Gastroesophageal sphincter (tissue), 4 donors: ENCODE results near the gene IL3. TPM values are rescaled to one million over a fixed set of nuclear protein-coding genes. Genes with fewer than 3 reads are reported as not detected.

Source experiments
- ATAC-seq: fragments of 150-250 bp; one replicate; pipeline ENCODE4 v1.9.1; 2016; ENCODE audit warnings: mild to moderate bottlenecking, moderate library complexity
- H3K27ac ChIP-seq, 4 donors: fragments of 200-600 bp; sonication (generic) in 3 of 4; 1 replicate in 3 of 4; 2 replicates in 1 of 4; pipeline ENCODE4 v1.5.1; 2016 to 2019
- H3K27me3 ChIP-seq: fragments of 200-600 bp; sonication (generic); one replicate; pipeline ENCODE4 v1.5.1; 2019
- H3K36me3 ChIP-seq, 2 donors: fragments of 200-600 bp; sonication (generic); one replicate each; pipeline ENCODE4 v1.5.1; 2019; ENCODE audit warnings: control low read depth in 1 of 2
- H3K4me1 ChIP-seq, 3 donors: fragments of 200-600 bp; sonication (generic); 1 replicate in 2 of 3; 2 replicates in 1 of 3; pipeline ENCODE4 v1.5.1; 2016 to 2019; ENCODE audit warnings: control low read depth in 2 of 3
- H3K4me3 ChIP-seq, 2 donors: fragments of 200-600 bp; sonication (generic); one replicate each; pipeline ENCODE4 v1.5.1; 2019; ENCODE audit warnings: mild to moderate bottlenecking in 1 of 2, moderate library complexity in 1 of 2
- H3K9me3 ChIP-seq, 3 donors: fragments of 200-600 bp; sonication (generic); one replicate each; pipeline ENCODE4 v1.5.1; 2017 to 2019; ENCODE audit warnings: control low read depth in 2 of 3
- CTCF ChIP-seq, 4 experiments: fragments of 200-600 bp in 2 of 4; fragments of 450-650 bp in 2 of 4; sonication (generic) in 1 of 4; IDR thresholded peaks; one replicate each; pipeline ENCODE4 v1.5.1; 2017 to 2019; ENCODE audit warnings: antibody characterized with exemption in 4 of 4, mild to moderate bottlenecking in 2 of 4, moderate library complexity in 2 of 4
- EP300 ChIP-seq: sonication (generic); formaldehyde crosslinking; IDR thresholded peaks from one replicate; pipeline ENCODE4 v1.6.1; 2017; ENCODE audit warnings: antibody characterized with exemption, mild to moderate bottlenecking
- POLR2A ChIP-seq, 2 donors: fragments of 450-650 bp; IDR thresholded peaks; one replicate each; pipeline ENCODE4 v1.6.1; 2017; ENCODE audit warnings: antibody characterized with exemption in 2 of 2, mild to moderate bottlenecking in 2 of 2, moderate library complexity in 1 of 2
- POLR2AphosphoS5 ChIP-seq: sonication (generic); formaldehyde crosslinking; IDR thresholded peaks from one replicate; pipeline ENCODE4 v1.6.1; 2017; ENCODE audit warnings: antibody characterized with exemption
- WGBS, 2 donors: methylation state at CpG; one replicate each; pipeline ENCODE4 v1.1.5; 2018; ENCODE audit warnings: low coverage in 1 of 2; 5-methylcytosine and 5-hydroxymethylcytosine counted together
- total RNA-seq, 4 donors: library from RNA; depleted of rRNA; stranded (reverse); fragments of >200 nt; gene quantifications; one replicate each; pipeline ENCODE4 v1.1.0, GENCODE V29; 2016

The IL3 gene
- total RNA-seq, 4 donors from 2014 or later: not detected

- peaks cover 0 to 9% (median 7%) of the 10 kb centered on the region in 3 donors for H3K4me1 ChIP-seq
- H3K27me3 ChIP-seq: no peaks in the 10 kb centered on the region
- WGBS, 2 donors: no CpG with 5 or more reads among the region's 3 CpGs
- no peak for ATAC-seq
- no peak overlapping the region for H3K4me3 ChIP-seq
- H3K27ac ChIP-seq: no peak overlapping the region
- no peaks in the 10 kb centered on the region for H3K9me3 ChIP-seq
- H3K36me3 ChIP-seq: no peaks in the 10 kb centered on the region
- TF ChIP-seq EP300 (no peak), POLR2A (IDR thresholded peaks at IDR 0.05) (no peak)
These were observed 21.0 kb downstream of the IL3 start for GRCh38 chr5:132081458-132081857.

GRCh38 chr5:132082329-132083023 lies 22.0 kb downstream of the IL3 start:
- no peaks in the 10 kb centered on the region for H3K9me3 ChIP-seq
- H3K27ac ChIP-seq: no peak overlapping the region
- H3K36me3 ChIP-seq: no peaks in the 10 kb centered on the region
- 88% methylated on average over 3 of the region's 8 CpGs; no CpG with 5 or more reads in 1 of the 2 donors for WGBS, 2 donors
- H3K4me3 ChIP-seq: no peak overlapping the region
- ATAC-seq: no peak
- peaks cover 0 to 15% (median 11%) of the 10 kb centered on the region in 3 donors for H3K4me1 ChIP-seq
- TF ChIP-seq POLR2A (IDR thresholded peaks at IDR 0.05) (no peak), EP300 (no peak), CTCF (IDR thresholded peaks at IDR 0.05) (no peak), POLR2AphosphoS5 (no peak)
- no peaks in the 10 kb centered on the region for H3K27me3 ChIP-seq

DNA sequence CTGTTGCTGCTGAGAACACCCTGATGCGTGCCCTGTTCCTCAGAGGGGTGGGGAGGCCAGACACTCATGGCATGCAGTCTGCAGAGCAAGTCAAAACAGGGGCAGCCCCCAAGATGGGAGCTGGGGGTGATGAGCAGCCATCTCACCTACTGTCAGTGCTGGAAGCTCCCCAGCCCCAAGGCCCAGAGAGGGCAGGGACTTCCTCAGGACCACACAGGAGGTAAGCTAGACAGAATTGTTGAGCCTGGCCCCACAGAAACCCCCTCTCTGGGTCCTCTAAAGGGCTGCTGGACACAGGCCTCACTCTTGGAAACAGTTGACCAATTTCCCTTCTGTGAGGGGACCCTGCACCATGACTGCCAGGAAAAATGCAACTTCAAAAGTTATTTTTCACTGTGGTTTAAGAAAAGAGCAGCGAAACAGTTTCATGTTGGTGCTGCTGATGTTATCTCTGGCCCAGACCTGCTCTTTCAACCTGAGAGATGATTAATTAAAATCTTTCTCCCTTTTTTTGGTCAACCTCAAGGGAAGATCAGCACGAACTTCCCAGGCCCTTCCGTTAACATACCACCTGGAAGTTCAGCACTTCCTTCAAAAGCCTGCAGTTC lies 22.7 kb downstream of the IL3 start:
- Histone ChIP-seq H3K36me3 (no peaks in the 10 kb centered on the region), H3K27ac (no peak overlapping the region), H3K9me3 (no peaks in the 10 kb centered on the region), H3K27me3 (no peaks in the 10 kb centered on the region), H3K4me1 (peaks cover 0 to 15% (median 11%) of the 10 kb centered on the region in 3 donors), H3K4me3 (no peak overlapping the region)
- TF ChIP-seq EP300 (no peak), POLR2A (IDR thresholded peaks at IDR 0.05) (no peak), POLR2AphosphoS5 (no peak), CTCF (IDR thresholded peaks at IDR 0.05) (no peak)
- WGBS, 2 donors: 88 to 93% methylated on average over 2 to 3 of the region's 4 CpGs
- no peak for ATAC-seq

GRCh38 chr5:132085686-132086085 lies 25.2 kb downstream of the IL3 start:
- TF ChIP-seq POLR2AphosphoS5 (no peak), CTCF (IDR thresholded peaks at IDR 0.05) (no peak), POLR2A (IDR thresholded peaks at IDR 0.05) (no peak), EP300 (no peak)
- Histone ChIP-seq H3K36me3 (no peaks in the 10 kb centered on the region), H3K4me3 (no peak overlapping the region), H3K4me1 (peaks cover 0 to 15% (median 11%) of the 10 kb centered on the region in 3 donors), H3K27ac (no peak overlapping the region), H3K9me3 (no peaks in the 10 kb centered on the region), H3K27me3 (no peaks in the 10 kb centered on the region)
- ATAC-seq: no peak
- WGBS, 2 donors: no CpG with 5 or more reads among the region's 4 CpGs

GRCh38 chr5:132086277-132086794 lies 25.9 kb downstream of the IL3 start:
- 14% methylated on average over 2 of the region's 2 CpGs; no CpG with 5 or more reads in 1 of the 2 donors for WGBS, 2 donors
- no peak for TF ChIP-seq EP300
- TF ChIP-seq POLR2AphosphoS5: no peak
- no peak for TF ChIP-seq POLR2A (IDR thresholded peaks at IDR 0.05)
- no peak for TF ChIP-seq CTCF (IDR thresholded peaks at IDR 0.05)
- peak overlapping the region in 1 of 4 donors; percentile 14 for H3K27ac ChIP-seq

More at GRCh38 chr5:132086277-132086794, 25.9 kb downstream of the IL3 start:
- Histone ChIP-seq H3K27me3 (no peaks in the 10 kb centered on the region), H3K36me3 (no peaks in the 10 kb centered on the region), H3K4me1 (peaks cover 0 to 15% (median 11%) of the 10 kb centered on the region in 3 donors), H3K9me3 (no peaks in the 10 kb centered on the region), H3K4me3 (no peak overlapping the region)
- peak; percentile 83 for ATAC-seq
